Activated CD8-positive, alpha-beta T cell treated with anti-CD3 and anti-CD28 coated beads, Interleukin-2, amount 10 ng/mL, durations not matched to agents 7 days and 5 days (primary cell): ENCODE measurements around the gene COL15A1. TPM values are rescaled to one million over a fixed set of nuclear protein-coding genes. Genes with fewer than 3 reads are reported as not detected.

Source experiments
- ATAC-seq: fragments of 150-1000 bp; cut with Tn5 transposase; one replicate; pipeline ENCODE4 v1.10.0; 2021; ENCODE audit warnings: moderate library complexity
- CTCF ChIA-PET: fragments of 350-600 bp; sonication (Branson Sonifier 250); formaldehyde crosslinking; loops from one replicate; lab custom pipeline; 2021; ENCODE audit warnings: antibody characterized with exemption; lab: Charles Lee
- POLR2A ChIA-PET: fragments of 350-600 bp; sonication (Branson Sonifier 250); formaldehyde crosslinking; loops from one replicate; lab custom pipeline; 2021; ENCODE audit warnings: antibody characterized with exemption; lab: Charles Lee
- DNase-seq: peaks from one replicate; pipeline ENCODE4 v3.0.0-alpha.2; 2020
- H3K27ac Mint-ChIP-seq: one replicate; pipeline ENCODE4 v1.8.0; 2021; ENCODE audit warnings: mild to moderate bottlenecking, mixed read lengths
- H3K27me3 Mint-ChIP-seq: one replicate; pipeline ENCODE4 v1.8.0; 2021; ENCODE audit warnings: low read depth, mixed read lengths
- H3K36me3 Mint-ChIP-seq: one replicate; pipeline ENCODE4 v1.8.0; 2021; ENCODE audit warnings: low read depth, mixed read lengths
- H3K4me1 Mint-ChIP-seq: one replicate; pipeline ENCODE4 v1.8.0; 2021; ENCODE audit warnings: low read depth, mixed read lengths
- H3K4me3 Mint-ChIP-seq: one replicate; pipeline ENCODE4 v1.8.0; 2021; ENCODE audit warnings: mild to moderate bottlenecking, mixed read lengths
- H3K9me3 Mint-ChIP-seq: one replicate; pipeline ENCODE4 v1.8.0; 2022; ENCODE audit warnings: mixed read lengths; ENCODE audit not compliant: insufficient read depth
- total RNA-seq, 2 experiments: library from RNA; stranded (reverse); gene quantifications; one replicate each; pipeline ENCODE4 v1.2.3, GENCODE V29; 2021

COL15A1 gene
- total RNA-seq, 2 experiments from 2014 or later: 0.37 to 0.76 TPM

DNA sequence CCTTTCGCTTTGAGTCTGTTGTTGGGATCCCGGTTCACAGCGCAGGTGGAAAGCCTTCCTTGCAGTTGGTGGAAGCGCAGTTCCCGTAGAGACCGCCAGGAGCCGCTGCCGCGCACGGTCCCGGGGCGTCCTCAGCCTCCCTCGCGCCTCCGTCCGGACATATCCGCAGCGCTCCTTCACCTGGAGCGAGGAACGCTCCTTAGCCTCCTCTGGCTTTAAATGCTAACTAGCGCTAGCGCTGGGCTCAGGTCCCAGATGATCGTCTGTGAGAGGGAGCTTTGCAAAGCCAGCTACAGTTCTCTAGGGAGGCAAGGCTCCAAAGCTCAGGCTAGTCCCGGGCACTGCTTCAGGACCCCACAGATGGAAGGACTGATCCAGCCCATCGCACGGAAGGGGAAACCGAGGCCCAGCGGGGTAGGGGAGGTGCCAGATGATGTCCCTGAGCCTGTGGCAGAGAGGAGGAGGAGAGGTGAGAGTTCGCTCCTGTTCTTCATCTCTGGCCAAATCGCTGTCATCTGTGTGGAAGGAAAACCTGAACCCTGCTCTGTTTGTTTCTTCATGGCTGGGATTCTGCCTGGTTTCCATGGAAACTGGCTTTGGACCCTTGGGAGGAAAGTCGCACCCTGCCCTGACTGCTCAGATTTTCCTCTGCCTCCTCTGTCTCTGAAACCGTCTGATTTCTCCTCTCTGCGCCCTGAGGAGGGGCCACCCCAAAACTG, 31.4 kb downstream of the COL15A1 start:
- Mint-ChIP-seq H3K27me3 (peaks cover 20% of the 10 kb centered on the region), H3K9me3 (no peaks in the 10 kb centered on the region), H3K4me3 (peak overlapping the region; percentile 4), H3K4me1 (peaks cover 16% of the 10 kb centered on the region), H3K36me3 (no peaks in the 10 kb centered on the region), H3K27ac (no peak overlapping the region)
- ATAC-seq (peak; percentile 96), DNase-seq (peak; percentile 87)
- ChIA-PET POLR2A (interaction anchor here (0.6 kb wide), 1 partner anchor 10 kb away, joined by 3 read pairs; no protein-coding TSS in a partner anchor), CTCF (interaction anchor here (0.5 to 4.5 kb wide), 24 partner anchors 9 to 190 kb away, joined by 3 to 75 read pairs (median 4); no protein-coding TSS in a partner anchor)

GRCh38 chr9:98975838-98976237, 32.1 kb downstream of the COL15A1 start:
- H3K4me3 Mint-ChIP-seq: no peak overlapping the region
- ATAC-seq: no peak
- H3K36me3 Mint-ChIP-seq: no peaks in the 10 kb centered on the region
- ChIA-PET POLR2A (interaction anchor here (0.6 kb wide), 1 partner anchor 222 kb away, joined by 3 read pairs; no protein-coding TSS in a partner anchor), CTCF (interaction anchor here (0.6 to 4.5 kb wide), 17 partner anchors 11 to 184 kb away, joined by 3 to 75 read pairs (median 6); no protein-coding TSS in a partner anchor)
- H3K27ac Mint-ChIP-seq: no peak overlapping the region
- H3K27me3 Mint-ChIP-seq: peaks cover 19% of the 10 kb centered on the region
- DNase-seq: no peak
- no peaks in the 10 kb centered on the region for H3K9me3 Mint-ChIP-seq
- peaks cover 16% of the 10 kb centered on the region for H3K4me1 Mint-ChIP-seq

GRCh38 chr9:98977246-98977714, 33.6 kb downstream of the COL15A1 start:
- H3K4me1 Mint-ChIP-seq: peaks cover 16% of the 10 kb centered on the region
- ATAC-seq (no peak), DNase-seq (no peak)
- H3K4me3 Mint-ChIP-seq: no peak overlapping the region
- no peaks in the 10 kb centered on the region for H3K36me3 Mint-ChIP-seq
- CTCF ChIA-PET: interaction anchor here (0.8 to 1.9 kb wide), 4 partner anchors 21 to 164 kb away, joined by 3 to 13 read pairs (median 6); no protein-coding TSS in a partner anchor
- H3K27me3 Mint-ChIP-seq: peaks cover 19% of the 10 kb centered on the region
- H3K9me3 Mint-ChIP-seq: no peaks in the 10 kb centered on the region
- POLR2A ChIA-PET: no interaction called here
- no peak overlapping the region for H3K27ac Mint-ChIP-seq

GRCh38 chr9:98977813-98978212, 34.1 kb downstream of the COL15A1 start:
- ATAC-seq: no peak
- H3K27me3 Mint-ChIP-seq: peaks cover 16% of the 10 kb centered on the region
- CTCF ChIA-PET: interaction anchor here (0.8 to 1.9 kb wide), 8 partner anchors 11 to 163 kb away, joined by 3 to 13 read pairs (median 4); no protein-coding TSS in a partner anchor
- H3K4me1 Mint-ChIP-seq: peaks cover 16% of the 10 kb centered on the region
- DNase-seq: no peak
- POLR2A ChIA-PET: no interaction called here
- H3K9me3 Mint-ChIP-seq: no peaks in the 10 kb centered on the region
- no peak overlapping the region for H3K27ac Mint-ChIP-seq
- H3K4me3 Mint-ChIP-seq: no peak overlapping the region
- no peaks in the 10 kb centered on the region for H3K36me3 Mint-ChIP-seq

DNA sequence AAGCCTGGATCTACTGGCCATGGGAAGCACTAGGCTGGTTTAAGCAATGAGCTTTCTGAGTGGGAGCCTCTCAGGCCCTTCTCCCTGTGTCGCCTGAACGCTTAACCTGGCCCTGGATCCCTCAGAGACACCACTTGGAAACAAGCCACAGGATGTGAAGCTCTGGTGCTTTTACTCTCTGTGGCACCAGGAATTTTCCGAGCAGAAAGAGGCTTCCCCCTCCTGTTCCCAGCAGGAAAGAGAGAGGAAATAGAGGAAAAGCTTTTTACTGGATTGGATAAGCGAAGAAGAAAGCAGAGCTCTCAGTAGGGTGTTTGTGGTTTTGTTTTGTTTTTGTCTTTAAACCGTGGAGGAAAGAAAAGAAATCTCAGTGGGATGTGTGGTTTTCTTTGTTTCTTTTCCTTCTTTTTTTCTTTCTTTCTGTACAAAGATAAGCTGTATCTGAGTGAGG, 34.5 kb downstream of the COL15A1 start:
- ChIA-PET POLR2A (no interaction called here), CTCF (interaction anchor here (1.0 to 1.9 kb wide), 7 partner anchors 11 to 163 kb away, joined by 3 to 13 read pairs (median 5); no protein-coding TSS in a partner anchor)
- Mint-ChIP-seq H3K27me3 (peaks cover 16% of the 10 kb centered on the region), H3K9me3 (no peaks in the 10 kb centered on the region), H3K36me3 (no peaks in the 10 kb centered on the region), H3K4me3 (no peak overlapping the region), H3K4me1 (peaks cover 14% of the 10 kb centered on the region), H3K27ac (no peak overlapping the region)
- no peak for ATAC-seq
- no peak for DNase-seq

DNA sequence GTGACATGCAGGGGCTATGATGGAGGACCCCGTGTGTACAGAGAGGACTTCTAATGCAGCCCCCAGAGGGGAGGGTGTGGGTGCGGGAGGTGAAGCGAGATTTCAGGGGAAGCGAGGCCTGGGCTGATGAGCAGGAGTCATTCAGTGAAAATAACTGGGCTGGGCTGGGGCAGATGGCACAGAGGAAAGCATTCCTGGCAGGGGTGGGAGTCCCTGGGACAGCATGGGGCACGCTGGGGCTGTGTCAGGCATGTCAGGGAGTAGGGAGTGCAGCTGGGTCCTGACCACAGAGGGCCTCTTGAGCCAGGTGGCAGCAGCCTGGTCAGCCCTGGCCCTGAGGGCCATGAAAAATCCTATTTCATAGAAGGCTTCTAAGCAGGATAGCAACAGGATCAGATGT, 36.6 kb downstream of the COL15A1 start:
- no peak for ATAC-seq
- H3K9me3 Mint-ChIP-seq: no peaks in the 10 kb centered on the region
- H3K4me1 Mint-ChIP-seq: peaks cover 10% of the 10 kb centered on the region
- peaks cover 16% of the 10 kb centered on the region for H3K27me3 Mint-ChIP-seq
- CTCF ChIA-PET: interaction anchor here (1.1 kb wide), 1 partner anchor 205 kb away, joined by 3 read pairs; no protein-coding TSS in a partner anchor
- no peak overlapping the region for H3K4me3 Mint-ChIP-seq
- no peaks in the 10 kb centered on the region for H3K36me3 Mint-ChIP-seq
- POLR2A ChIA-PET: no interaction called here
- H3K27ac Mint-ChIP-seq: no peak overlapping the region
- no peak for DNase-seq

- ATAC-seq (no peak), DNase-seq (no peak)
- Mint-ChIP-seq H3K27ac (no peak overlapping the region), H3K4me3 (no peak overlapping the region), H3K27me3 (peaks cover 6% of the 10 kb centered on the region), H3K4me1 (no peaks in the 10 kb centered on the region), H3K9me3 (no peaks in the 10 kb centered on the region), H3K36me3 (no peaks in the 10 kb centered on the region)
- ChIA-PET CTCF (interaction anchor here (1.0 kb wide), 2 partner anchors 31 to 158 kb away, joined by 3 to 4 read pairs; no protein-coding TSS in a partner anchor), POLR2A (no interaction called here)
Observed at GRCh38 chr9:98983295-98984268, 39.9 kb downstream of the COL15A1 start.

DNA sequence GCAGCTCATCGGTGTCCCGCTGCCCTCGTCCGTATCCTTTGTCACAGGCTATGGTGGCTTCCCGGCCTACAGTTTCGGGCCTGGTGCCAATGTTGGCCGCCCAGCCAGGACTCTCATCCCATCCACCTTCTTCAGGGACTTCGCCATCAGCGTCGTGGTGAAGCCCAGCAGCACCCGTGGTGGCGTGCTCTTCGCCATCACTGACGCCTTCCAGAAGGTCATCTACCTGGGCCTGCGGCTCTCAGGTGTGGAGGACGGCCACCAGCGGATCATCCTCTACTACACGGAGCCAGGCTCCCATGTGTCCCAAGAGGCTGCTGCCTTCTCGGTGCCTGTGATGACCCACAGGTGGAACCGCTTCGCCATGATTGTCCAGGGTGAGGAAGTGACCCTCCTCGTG, 41.9 kb downstream of the COL15A1 start:
- no peak for ATAC-seq
- Mint-ChIP-seq H3K27ac (no peak overlapping the region), H3K36me3 (no peaks in the 10 kb centered on the region), H3K4me3 (no peak overlapping the region), H3K9me3 (no peaks in the 10 kb centered on the region), H3K27me3 (no peaks in the 10 kb centered on the region), H3K4me1 (no peaks in the 10 kb centered on the region)
- ChIA-PET POLR2A (no interaction called here), CTCF (no interaction called here)
- no peak for DNase-seq

GRCh38 chr9:98986866-98987651, 43.4 kb downstream of the COL15A1 start:
- DNase-seq: no peak
- H3K4me3 Mint-ChIP-seq: no peak overlapping the region
- no peaks in the 10 kb centered on the region for H3K36me3 Mint-ChIP-seq
- POLR2A ChIA-PET: no interaction called here
- H3K9me3 Mint-ChIP-seq: no peaks in the 10 kb centered on the region
- no peak for ATAC-seq
- H3K27me3 Mint-ChIP-seq: no peaks in the 10 kb centered on the region
- CTCF ChIA-PET: interaction anchor here (1.0 to 2.1 kb wide), 4 partner anchors 8 to 154 kb away, joined by 3 to 9 read pairs (median 4); no protein-coding TSS in a partner anchor
- no peak overlapping the region for H3K27ac Mint-ChIP-seq
- H3K4me1 Mint-ChIP-seq: no peaks in the 10 kb centered on the region

- Mint-ChIP-seq H3K36me3 (no peaks in the 10 kb centered on the region), H3K9me3 (no peaks in the 10 kb centered on the region), H3K4me3 (no peak overlapping the region), H3K27ac (no peak overlapping the region), H3K4me1 (no peaks in the 10 kb centered on the region), H3K27me3 (no peaks in the 10 kb centered on the region)
- DNase-seq (no peak), ATAC-seq (no peak)
- ChIA-PET CTCF (interaction anchor here (0.9 to 2.2 kb wide), 7 partner anchors 9 to 152 kb away, joined by 3 to 14 read pairs (median 5); no protein-coding TSS in a partner anchor), POLR2A (no interaction called here)
Observed at GRCh38 chr9:98989036-98990000, 45.6 kb downstream of the COL15A1 start.
